Measurements from ENCODE around the gene SLC39A9. TPM values are rescaled to one million over a fixed set of nuclear protein-coding genes. Genes with fewer than 3 reads are reported as not detected.

The SLC39A9 gene
- 36.8 and 38.9 TPM in 2 replicates for total RNA-seq
- 17.6 and 23.7 TPM in 2 replicates for polyA plus RNA-seq

- peak; percentile 97 to 98 for DNase-seq (ENCODE audit: low read depth in 1 of 2, low spot score in 1 of 2)
- Histone ChIP-seq H3K36me3 (peaks cover 29% of the 10 kb centered on the region), H3K27ac (peak within 1 kb of the TSS; percentile 96), H3K4me1 (ENCODE audit: low read depth) (peaks cover 28% of the 10 kb centered on the region), H3K27me3 (no peaks in the 10 kb centered on the region), H3K4me3 (peak within 1 kb of the TSS; percentile 87), H3K9me3 (ENCODE audit: low read depth) (no peaks in the 10 kb centered on the region)
- no peak for TF ChIP-seq CTCF (IDR thresholded peaks at IDR 0.05; ENCODE audit: low read depth, low read length)
Observed at GRCh38 chr14:69398053-69398817, at the start of gene SLC39A9, which contains the start of gene ERH. Gene SLC39A9 (plus strand): TSS chr14:69398692. CDS start chr14:69399370, 678 bp downstream. Gene ERH (minus strand): TSS chr14:69398299. CDS start chr14:69398233, 66 bp downstream.

GRCh38 chr14:69349091-69349777, 49.3 kb upstream of the SLC39A9 start:
- no peak for DNase-seq (ENCODE audit: low read depth in 1 of 2, low spot score in 1 of 2)
- no peaks in the 10 kb centered on the region for H3K36me3 ChIP-seq

GRCh38 chr14:69350892-69351291, 47.6 kb upstream of the SLC39A9 start:
- Histone ChIP-seq H3K4me3 (no peak overlapping the region), H3K27ac (no peak overlapping the region), H3K4me1 (ENCODE audit: low read depth) (no peaks in the 10 kb centered on the region), H3K9me3 (ENCODE audit: low read depth) (no peaks in the 10 kb centered on the region), H3K36me3 (no peaks in the 10 kb centered on the region), H3K27me3 (no peaks in the 10 kb centered on the region)
- no peak for DNase-seq (ENCODE audit: low read depth in 1 of 2, low spot score in 1 of 2)
- no peak for TF ChIP-seq CTCF (IDR thresholded peaks at IDR 0.05; ENCODE audit: low read depth, low read length)

More at GRCh38 chr14:69349091-69349777, 49.3 kb upstream of the SLC39A9 start:
- TF ChIP-seq CTCF (IDR thresholded peaks at IDR 0.05; ENCODE audit: low read depth, low read length) = no peak
- H3K9me3 ChIP-seq (ENCODE audit: low read depth) = no peaks in the 10 kb centered on the region
- H3K27ac ChIP-seq = no peak overlapping the region
- H3K4me1 ChIP-seq (ENCODE audit: low read depth) = no peaks in the 10 kb centered on the region
- H3K27me3 ChIP-seq = no peaks in the 10 kb centered on the region
- H3K4me3 ChIP-seq = no peak overlapping the region

GRCh38 chr14:69351385-69351784, 47.1 kb upstream of the SLC39A9 start:
- Histone ChIP-seq H3K36me3 (no peaks in the 10 kb centered on the region), H3K4me3 (no peak overlapping the region), H3K4me1 (ENCODE audit: low read depth) (no peaks in the 10 kb centered on the region), H3K27me3 (no peaks in the 10 kb centered on the region), H3K27ac (no peak overlapping the region), H3K9me3 (ENCODE audit: low read depth) (no peaks in the 10 kb centered on the region)
- no peak for DNase-seq (ENCODE audit: low read depth in 1 of 2, low spot score in 1 of 2)
- no peak for TF ChIP-seq CTCF (IDR thresholded peaks at IDR 0.05; ENCODE audit: low read depth, low read length)

GRCh38 chr14:69351911-69352310, 46.6 kb upstream of the SLC39A9 start:
- Histone ChIP-seq H3K9me3 (ENCODE audit: low read depth) (no peaks in the 10 kb centered on the region), H3K36me3 (no peaks in the 10 kb centered on the region), H3K4me1 (ENCODE audit: low read depth) (no peaks in the 10 kb centered on the region), H3K4me3 (no peak overlapping the region), H3K27me3 (no peaks in the 10 kb centered on the region), H3K27ac (no peak overlapping the region)
- no peak for TF ChIP-seq CTCF (IDR thresholded peaks at IDR 0.05; ENCODE audit: low read depth, low read length)
- no peak for DNase-seq (ENCODE audit: low read depth in 1 of 2, low spot score in 1 of 2)

All from cardiac muscle cell (in vitro differentiated cells and primary cell).